Muscle of leg (tissue), 11 donors: ENCODE results near the gene CPXM2. TPM values are rescaled to one million over a fixed set of nuclear protein-coding genes. Genes with fewer than 3 reads are reported as not detected.

Experiments
- DNase-seq: peaks from one replicate; pipeline ENCODE4 v3.0.0; 2013
- H3K27ac ChIP-seq: one replicate; pipeline ENCODE4 v1.5.1; 2013; ENCODE audit warnings: mild to moderate bottlenecking, low read length, control low read depth
- H3K27me3 ChIP-seq: one replicate; pipeline ENCODE4 v1.6.1; 2013; ENCODE audit warnings: low read length; ENCODE audit not compliant: control insufficient read depth, insufficient read depth
- H3K36me3 ChIP-seq: one replicate; pipeline ENCODE4 v1.6.1; 2013; ENCODE audit warnings: low read length; ENCODE audit not compliant: control insufficient read depth, insufficient read depth
- H3K4me1 ChIP-seq: one replicate; pipeline ENCODE4 v1.6.1; 2013; ENCODE audit warnings: low read length; ENCODE audit not compliant: control insufficient read depth, insufficient read depth
- H3K4me3 ChIP-seq: one replicate; pipeline ENCODE4 v1.5.1; 2013; ENCODE audit warnings: low read length, control low read depth
- H3K9me3 ChIP-seq: replicated peaks from 2 replicates; pipeline ENCODE4 v1.6.1; 2013; ENCODE audit warnings: low read depth, low read length; ENCODE audit not compliant: control insufficient read depth
- WGBS: methylation state at CpG from one replicate; pipeline ENCODE4 v1.1.5; 2013; ENCODE audit warnings: missing lambda C conversion rate; ENCODE audit not compliant: insufficient coverage; 5-methylcytosine and 5-hydroxymethylcytosine counted together
- polyA plus RNA-seq, 8 donors: library from polyadenylated mRNA; unstranded; fragments of 120-200 nt; gene quantifications; one replicate each; pipeline versions ENCODE4 v1.2.1 to v1.2.3, GENCODE V29; 2013; ENCODE audit warnings: inconsistent platforms in 1 of 8, low replicate concordance in 1 of 8; ENCODE audit not compliant: insufficient read length in 8 of 8, insufficient read depth in 1 of 8
- total RNA-seq: library from RNA; stranded (reverse); fragments of 120-200 nt; gene quantifications from one replicate; pipeline ENCODE4 v1.2.4, GENCODE V29; 2013

Gene CPXM2
- total and polyA plus RNA-seq, 9 donors = 0.24 to 12.3 (median 3.3) TPM

GRCh38 chr10:123838596-123839310, 52.9 kb downstream of the CPXM2 start:
- peaks cover 42% of the 10 kb centered on the region for H3K27me3 ChIP-seq
- DNase-seq = no peak
- no peaks in the 10 kb centered on the region for H3K9me3 ChIP-seq
- H3K36me3 ChIP-seq = no peaks in the 10 kb centered on the region
- H3K4me1 ChIP-seq = no peaks in the 10 kb centered on the region
- H3K4me3 ChIP-seq = no peak overlapping the region
- H3K27ac ChIP-seq = no peak overlapping the region
- 75% methylated on average over 3 of the region's 13 CpGs for WGBS

- Histone ChIP-seq H3K9me3 (no peaks in the 10 kb centered on the region), H3K36me3 (no peaks in the 10 kb centered on the region), H3K4me3 (no peak overlapping the region), H3K4me1 (no peaks in the 10 kb centered on the region), H3K27me3 (peaks cover 44% of the 10 kb centered on the region), H3K27ac (no peak overlapping the region)
- no peak for DNase-seq
- WGBS = 93% methylated on average over 3 of the region's 6 CpGs
Measured at GRCh38 chr10:123837756-123838155, 53.9 kb downstream of the CPXM2 start.

- H3K27me3 ChIP-seq = peaks cover 37% of the 10 kb centered on the region
- no peak overlapping the region for H3K4me3 ChIP-seq
- no peak overlapping the region for H3K27ac ChIP-seq
- H3K9me3 ChIP-seq = no peaks in the 10 kb centered on the region
- no peak for DNase-seq
- 73% methylated on average over 6 of the region's 6 CpGs for WGBS
- H3K36me3 ChIP-seq = no peaks in the 10 kb centered on the region
- H3K4me1 ChIP-seq = no peaks in the 10 kb centered on the region
Measured at GRCh38 chr10:123836418-123837145, 55.0 kb downstream of the CPXM2 start.

GRCh38 chr10:123835575-123835974, 56.0 kb downstream of the CPXM2 start:
- Histone ChIP-seq H3K4me1 (no peaks in the 10 kb centered on the region), H3K27ac (no peak overlapping the region), H3K27me3 (peaks cover 37% of the 10 kb centered on the region), H3K4me3 (no peak overlapping the region), H3K9me3 (no peaks in the 10 kb centered on the region), H3K36me3 (no peaks in the 10 kb centered on the region)
- WGBS = 21% methylated on average over 3 of the region's 5 CpGs
- no peak for DNase-seq

GRCh38 chr10:123833170-123833850, 58.3 kb downstream of the CPXM2 start:
- no peaks in the 10 kb centered on the region for H3K36me3 ChIP-seq
- H3K27me3 ChIP-seq = peaks cover 34% of the 10 kb centered on the region
- H3K9me3 ChIP-seq = no peaks in the 10 kb centered on the region
- H3K27ac ChIP-seq = no peak overlapping the region
- H3K4me1 ChIP-seq = no peaks in the 10 kb centered on the region
- 86% methylated on average over 5 of the region's 10 CpGs for WGBS
- DNase-seq = no peak
- no peak overlapping the region for H3K4me3 ChIP-seq

- no peaks in the 10 kb centered on the region for H3K4me1 ChIP-seq
- H3K36me3 ChIP-seq = no peaks in the 10 kb centered on the region
- H3K27ac ChIP-seq = no peak overlapping the region
- WGBS = 87% methylated on average over 3 of the region's 3 CpGs
- peaks cover 24% of the 10 kb centered on the region for H3K27me3 ChIP-seq
- DNase-seq = no peak
- no peak overlapping the region for H3K4me3 ChIP-seq
- H3K9me3 ChIP-seq = no peaks in the 10 kb centered on the region
Measured at GRCh38 chr10:123831259-123831658, 60.3 kb downstream of the CPXM2 start.

GRCh38 chr10:123821136-123821535, 70.5 kb downstream of the CPXM2 start:
- no peaks in the 10 kb centered on the region for H3K4me1 ChIP-seq
- H3K4me3 ChIP-seq = no peak overlapping the region
- no peaks in the 10 kb centered on the region for H3K9me3 ChIP-seq
- 83% methylated on average over 2 of the region's 2 CpGs for WGBS
- no peak for DNase-seq
- peaks cover 2% of the 10 kb centered on the region for H3K27me3 ChIP-seq
- no peak overlapping the region for H3K27ac ChIP-seq
- H3K36me3 ChIP-seq = no peaks in the 10 kb centered on the region

- no peaks in the 10 kb centered on the region for H3K4me1 ChIP-seq
- no peak for DNase-seq
- peaks cover 4% of the 10 kb centered on the region for H3K27me3 ChIP-seq
- no peaks in the 10 kb centered on the region for H3K9me3 ChIP-seq
- no peak overlapping the region for H3K27ac ChIP-seq
- no peak overlapping the region for H3K4me3 ChIP-seq
- H3K36me3 ChIP-seq = no peaks in the 10 kb centered on the region
Measured at GRCh38 chr10:123809632-123810031, 82.0 kb downstream of the CPXM2 start.

GRCh38 chr10:123808906-123809305, 82.7 kb downstream of the CPXM2 start:
- Histone ChIP-seq H3K27ac (no peak overlapping the region), H3K36me3 (no peaks in the 10 kb centered on the region), H3K4me3 (no peak overlapping the region), H3K9me3 (no peaks in the 10 kb centered on the region), H3K4me1 (no peaks in the 10 kb centered on the region), H3K27me3 (peaks cover 4% of the 10 kb centered on the region)
- 84% methylated on average over 3 of the region's 6 CpGs for WGBS
- no peak for DNase-seq

GRCh38 chr10:123808286-123808685, 83.3 kb downstream of the CPXM2 start:
- WGBS = 33% methylated on average over 1 of the region's 2 CpGs
- Histone ChIP-seq H3K4me3 (no peak overlapping the region), H3K27me3 (peaks cover 6% of the 10 kb centered on the region), H3K36me3 (no peaks in the 10 kb centered on the region), H3K9me3 (no peaks in the 10 kb centered on the region), H3K4me1 (no peaks in the 10 kb centered on the region), H3K27ac (no peak overlapping the region)
- DNase-seq = no peak
